ENCODE data around the gene SNX1. TPM values are rescaled to one million over a fixed set of nuclear protein-coding genes. Genes with fewer than 3 reads are reported as not detected.

SNX1 gene
- total and polyA plus RNA-seq, 10 of the 15 experiments (the other 5 are each of a cell fraction or from before 2014, with no cell fraction given): 17.8 to 115 (median 96.3) TPM

GRCh38 chr15:64095795-64096667 is at the start of gene SNX1 (continued):
- no peak for TF ChIP-seq ZBTB4 (CRISPR knock-in tag; IDR thresholded peaks at IDR 0.05)
- TF ChIP-seq ZNF207 (IDR thresholded peaks at IDR 0.05; ENCODE audit: borderline replicate concordance): peak; percentile 77; the same call in 1 of the 2 replicates
- 0 out of 2 replicates have a peak, but pooled peaks have one; percentile 38 for TF ChIP-seq TCF3 (IDR thresholded peaks at IDR 0.05; ENCODE audit: borderline replicate concordance, insufficient read depth, low read depth, low read length)
- no peak for TF ChIP-seq PAX8 (IDR thresholded peaks at IDR 0.05)
- TF ChIP-seq, protein P1, sequence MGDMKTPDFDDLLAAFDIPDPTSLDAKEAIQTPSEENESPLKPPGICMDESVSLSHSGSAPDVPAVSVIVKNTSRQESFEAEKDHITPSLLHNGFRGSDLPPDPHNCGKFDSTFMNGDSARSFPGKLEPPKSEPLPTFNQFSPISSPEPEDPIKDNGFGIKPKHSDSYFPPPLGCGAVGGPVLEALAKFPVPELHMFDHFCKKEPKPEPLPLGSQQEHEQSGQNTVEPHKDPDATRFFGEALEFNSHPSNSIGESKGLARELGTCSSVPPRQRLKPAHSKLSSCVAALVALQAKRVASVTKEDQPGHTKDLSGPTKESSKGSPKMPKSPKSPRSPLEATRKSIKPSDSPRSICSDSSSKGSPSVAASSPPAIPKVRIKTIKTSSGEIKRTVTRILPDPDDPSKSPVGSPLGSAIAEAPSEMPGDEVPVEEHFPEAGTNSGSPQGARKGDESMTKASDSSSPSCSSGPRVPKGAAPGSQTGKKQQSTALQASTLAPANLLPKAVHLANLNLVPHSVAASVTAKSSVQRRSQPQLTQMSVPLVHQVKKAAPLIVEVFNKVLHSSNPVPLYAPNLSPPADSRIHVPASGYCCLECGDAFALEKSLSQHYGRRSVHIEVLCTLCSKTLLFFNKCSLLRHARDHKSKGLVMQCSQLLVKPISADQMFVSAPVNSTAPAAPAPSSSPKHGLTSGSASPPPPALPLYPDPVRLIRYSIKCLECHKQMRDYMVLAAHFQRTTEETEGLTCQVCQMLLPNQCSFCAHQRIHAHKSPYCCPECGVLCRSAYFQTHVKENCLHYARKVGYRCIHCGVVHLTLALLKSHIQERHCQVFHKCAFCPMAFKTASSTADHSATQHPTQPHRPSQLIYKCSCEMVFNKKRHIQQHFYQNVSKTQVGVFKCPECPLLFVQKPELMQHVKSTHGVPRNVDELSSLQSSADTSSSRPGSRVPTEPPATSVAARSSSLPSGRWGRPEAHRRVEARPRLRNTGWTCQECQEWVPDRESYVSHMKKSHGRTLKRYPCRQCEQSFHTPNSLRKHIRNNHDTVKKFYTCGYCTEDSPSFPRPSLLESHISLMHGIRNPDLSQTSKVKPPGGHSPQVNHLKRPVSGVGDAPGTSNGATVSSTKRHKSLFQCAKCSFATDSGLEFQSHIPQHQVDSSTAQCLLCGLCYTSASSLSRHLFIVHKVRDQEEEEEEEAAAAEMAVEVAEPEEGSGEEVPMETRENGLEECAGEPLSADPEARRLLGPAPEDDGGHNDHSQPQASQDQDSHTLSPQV (IDR thresholded peaks at IDR 0.05): no peak
- peak; percentile 87 for TF ChIP-seq IKZF1 (conservative IDR thresholded peaks at IDR 0.05)
- 0 out of 2 replicates have a peak, but pooled peaks have one; percentile 42 for TF ChIP-seq EED (IDR thresholded peaks at IDR 0.05; ENCODE audit: low read depth)
- TF ChIP-seq NRF1 (conservative IDR thresholded peaks at IDR 0.05; ENCODE audit: low read depth, low read length): peak; percentile 56
- TF ChIP-seq STAT1 (conservative IDR thresholded peaks at IDR 0.05): no peak; the same call in 1 of the 2 replicates
- no peak for TF ChIP-seq SMAD1 (IDR thresholded peaks at IDR 0.05; ENCODE audit: low read depth, partially characterized antibody)
- no peak for TF ChIP-seq SUPT20H (IDR thresholded peaks at IDR 0.05; ENCODE audit: borderline replicate concordance, control insufficient read depth, low read depth, low read length)
- TF ChIP-seq PRDM15 (CRISPR knock-in tag; IDR thresholded peaks at IDR 0.05): no peak
- TF ChIP-seq CHD2 (IDR thresholded peaks at IDR 0.05; ENCODE audit: borderline replicate concordance, low read depth, low read length): no peak
- TF ChIP-seq ZBED1 (IDR thresholded peaks at IDR 0.05; ENCODE audit: borderline replicate concordance): peak; percentile 36; the same call in 1 of the 2 replicates
- TF ChIP-seq USF1 (IDR thresholded peaks at IDR 0.05; ENCODE audit: borderline replicate concordance, extremely low read length, insufficient read depth, low read depth, low read length): peak; percentile 34
- TF ChIP-seq GABPA (IDR thresholded peaks at IDR 0.05; ENCODE audit: low read depth): peak; percentile 87

Data from GM12878 (cell line).